ENCODE measurements around the gene CCL17. TPM values are rescaled to one million over a fixed set of nuclear protein-coding genes. Genes with fewer than 3 reads are reported as not detected.

The CCL17 gene
- total RNA-seq = not detected
- long read RNA-seq = 0 reads

DNA sequence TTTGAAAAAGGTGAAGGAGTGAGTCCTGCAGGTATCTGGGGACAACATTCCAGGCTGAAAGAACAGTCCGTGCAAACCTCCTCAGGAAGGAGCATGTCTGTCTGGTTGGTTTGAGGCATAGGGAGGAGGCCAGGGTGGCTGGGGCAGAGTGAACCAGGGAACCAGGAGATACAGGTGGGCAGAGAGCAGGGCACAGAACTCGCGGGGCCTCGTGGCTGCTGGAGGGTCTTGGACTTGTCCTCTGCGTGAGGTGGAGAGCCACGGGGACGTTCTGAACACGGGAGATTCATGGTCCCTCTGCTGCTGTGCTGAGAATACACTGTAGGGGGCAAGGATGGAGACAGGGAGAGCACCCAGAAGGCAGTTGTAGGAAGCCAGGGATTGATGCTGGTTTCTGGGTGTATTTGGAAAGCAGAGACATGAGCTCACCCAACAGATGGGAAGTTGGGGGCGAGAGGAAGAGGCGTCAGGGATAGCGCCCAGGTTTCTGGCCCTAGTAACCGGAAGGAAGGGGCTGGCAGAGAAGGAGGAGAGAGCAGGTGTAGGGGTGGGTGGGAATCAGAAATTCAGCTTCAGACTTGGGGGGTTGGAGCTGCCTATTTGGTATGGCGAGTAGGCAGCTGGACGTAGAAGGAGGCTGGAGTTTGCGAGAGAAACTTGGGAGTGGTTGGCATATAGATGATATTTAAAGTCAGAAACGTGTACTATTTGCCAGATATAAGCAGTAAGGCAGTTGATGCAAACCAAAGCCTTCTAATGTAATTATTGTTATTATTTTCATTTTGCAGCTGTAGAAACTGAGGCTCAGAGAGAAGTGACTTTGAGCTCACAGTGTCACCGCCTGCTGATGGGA, at the start of gene CCL17:
CCL17 (plus strand) TSS at position 803 of the 853 bp plus-strand sequence. CDS start 9,166 bp downstream, outside the sequence.
- Histone ChIP-seq H3K27me3 (ENCODE audit: low read depth) (no peaks in the 10 kb centered on the region), H3K27ac (replicated peaks) (no peak within 1 kb of the TSS), H3K4me1 (peaks cover 7% of the 10 kb centered on the region), H3K36me3 (no peaks in the 10 kb centered on the region), H3K9me3 (replicated peaks) (no peaks in the 10 kb centered on the region), H3K4me3 (no peak within 1 kb of the TSS)
- intact Hi-C loops (cut with micrococcal nuclease) = no loop called here
- TF ChIP-seq, protein P1, sequence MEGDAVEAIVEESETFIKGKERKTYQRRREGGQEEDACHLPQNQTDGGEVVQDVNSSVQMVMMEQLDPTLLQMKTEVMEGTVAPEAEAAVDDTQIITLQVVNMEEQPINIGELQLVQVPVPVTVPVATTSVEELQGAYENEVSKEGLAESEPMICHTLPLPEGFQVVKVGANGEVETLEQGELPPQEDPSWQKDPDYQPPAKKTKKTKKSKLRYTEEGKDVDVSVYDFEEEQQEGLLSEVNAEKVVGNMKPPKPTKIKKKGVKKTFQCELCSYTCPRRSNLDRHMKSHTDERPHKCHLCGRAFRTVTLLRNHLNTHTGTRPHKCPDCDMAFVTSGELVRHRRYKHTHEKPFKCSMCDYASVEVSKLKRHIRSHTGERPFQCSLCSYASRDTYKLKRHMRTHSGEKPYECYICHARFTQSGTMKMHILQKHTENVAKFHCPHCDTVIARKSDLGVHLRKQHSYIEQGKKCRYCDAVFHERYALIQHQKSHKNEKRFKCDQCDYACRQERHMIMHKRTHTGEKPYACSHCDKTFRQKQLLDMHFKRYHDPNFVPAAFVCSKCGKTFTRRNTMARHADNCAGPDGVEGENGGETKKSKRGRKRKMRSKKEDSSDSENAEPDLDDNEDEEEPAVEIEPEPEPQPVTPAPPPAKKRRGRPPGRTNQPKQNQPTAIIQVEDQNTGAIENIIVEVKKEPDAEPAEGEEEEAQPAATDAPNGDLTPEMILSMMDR (IDR thresholded peaks at IDR 0.05; ENCODE audit: borderline replicate concordance) = no peak
- DNase-seq = no peak

DNA sequence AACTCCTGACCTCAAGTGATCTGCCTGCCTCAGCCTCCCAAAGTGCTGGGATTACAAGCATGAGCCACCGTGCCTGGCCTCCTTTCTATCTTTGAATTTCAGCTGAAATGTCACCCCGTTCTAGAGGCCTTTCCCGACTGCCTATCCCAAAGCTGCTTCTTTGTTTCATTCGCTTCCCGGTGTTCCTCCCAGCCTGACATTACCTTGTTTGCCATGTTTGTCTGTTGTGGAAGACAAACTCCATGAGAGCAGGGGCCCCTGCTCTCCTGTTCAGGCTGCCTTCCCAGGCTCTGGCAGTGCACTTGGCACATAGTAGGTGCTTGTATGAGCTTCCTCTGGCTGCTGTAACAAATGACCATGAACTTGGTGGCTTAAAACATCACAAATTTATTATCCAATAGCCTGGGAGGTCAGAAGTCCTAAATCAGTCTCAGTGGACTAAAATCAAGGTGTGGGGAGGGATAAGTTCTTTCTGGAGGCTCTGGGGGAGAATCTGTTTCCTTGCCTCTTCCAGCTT, 48.6 kb upstream of the CCL17 start:
- intact Hi-C loops (cut with micrococcal nuclease) = no loop called here
- H3K9me3 ChIP-seq (replicated peaks) = no peaks in the 10 kb centered on the region
- H3K27me3 ChIP-seq (ENCODE audit: low read depth) = no peaks in the 10 kb centered on the region
- H3K36me3 ChIP-seq = no peaks in the 10 kb centered on the region
- TF ChIP-seq, protein P1 (IDR thresholded peaks at IDR 0.05; ENCODE audit: borderline replicate concordance) = no peak
- no peaks in the 10 kb centered on the region for H3K4me1 ChIP-seq
- H3K4me3 ChIP-seq = no peak overlapping the region
- DNase-seq = no peak
- no peak overlapping the region for H3K27ac ChIP-seq (replicated peaks)

DNA sequence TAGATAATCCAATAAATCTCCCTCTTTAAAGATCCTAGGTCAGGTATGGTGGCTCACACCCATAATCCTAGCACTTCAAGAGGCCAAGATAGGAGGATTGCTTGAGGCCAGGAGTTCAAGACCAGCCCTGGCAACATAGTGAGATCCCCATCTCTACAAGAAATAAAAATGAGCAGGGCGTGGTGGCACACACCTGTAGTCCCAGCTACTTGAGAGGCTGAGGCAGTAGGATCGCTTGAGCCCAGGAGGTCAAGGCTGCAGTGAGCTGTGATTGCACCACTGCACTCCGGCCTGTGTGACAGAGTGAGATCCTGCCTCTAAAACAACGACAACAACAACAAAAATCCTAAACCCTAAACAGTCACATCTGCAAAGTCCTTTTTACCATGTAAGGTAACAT, 48.0 kb upstream of the CCL17 start:
- H3K9me3 ChIP-seq (replicated peaks) = no peaks in the 10 kb centered on the region
- H3K4me3 ChIP-seq = no peak overlapping the region
- DNase-seq = no peak
- no peaks in the 10 kb centered on the region for H3K36me3 ChIP-seq
- H3K27me3 ChIP-seq (ENCODE audit: low read depth) = no peaks in the 10 kb centered on the region
- TF ChIP-seq, protein P1 (IDR thresholded peaks at IDR 0.05; ENCODE audit: borderline replicate concordance) = no peak
- H3K4me1 ChIP-seq = no peaks in the 10 kb centered on the region
- H3K27ac ChIP-seq (replicated peaks) = no peak overlapping the region
- intact Hi-C loops (cut with micrococcal nuclease) = no loop called here

DNA sequence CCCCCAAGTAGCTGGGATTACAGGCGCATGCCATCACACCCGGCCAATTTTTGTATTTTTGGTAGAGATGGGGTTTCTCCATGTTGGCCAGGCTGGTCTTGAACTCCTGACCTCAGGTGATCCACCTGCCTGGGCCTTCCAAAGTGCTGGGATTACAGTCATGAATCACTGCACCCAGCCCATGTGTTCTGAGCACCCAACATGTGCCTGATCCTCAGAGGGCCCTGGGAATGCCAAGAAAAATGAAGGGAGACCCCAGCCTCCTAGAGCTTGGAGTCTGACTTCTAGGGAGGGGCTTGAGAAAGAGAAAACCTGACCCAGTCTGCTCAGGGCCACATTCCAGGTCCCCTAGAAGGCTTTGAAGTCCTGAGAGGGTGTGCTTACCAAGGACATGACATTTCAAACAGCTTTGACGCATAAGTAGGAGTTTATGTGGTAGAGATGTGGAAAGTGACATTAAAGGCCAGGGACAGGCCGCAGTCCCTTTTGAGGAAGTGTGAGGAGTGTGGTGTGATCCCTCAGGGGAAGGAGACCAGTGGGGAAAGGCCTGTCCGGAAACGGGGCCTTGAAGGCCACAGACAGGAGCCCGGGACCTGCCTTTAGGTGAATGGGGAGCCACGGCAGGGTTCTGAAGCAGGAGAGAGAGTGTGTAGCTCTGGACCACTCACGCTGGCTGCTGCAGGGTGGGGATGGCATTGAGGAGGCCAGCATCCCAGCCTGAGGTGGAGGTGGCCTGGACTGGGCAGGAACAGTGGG, 47.1 kb upstream of the CCL17 start:
- TF ChIP-seq, protein P1 (IDR thresholded peaks at IDR 0.05; ENCODE audit: borderline replicate concordance) = no peak
- intact Hi-C loops (cut with micrococcal nuclease) = no loop called here
- Histone ChIP-seq H3K9me3 (replicated peaks) (no peaks in the 10 kb centered on the region), H3K36me3 (no peaks in the 10 kb centered on the region), H3K27ac (replicated peaks) (no peak overlapping the region), H3K4me1 (no peaks in the 10 kb centered on the region), H3K27me3 (ENCODE audit: low read depth) (no peaks in the 10 kb centered on the region), H3K4me3 (no peak overlapping the region)
- DNase-seq = no peak

DNA sequence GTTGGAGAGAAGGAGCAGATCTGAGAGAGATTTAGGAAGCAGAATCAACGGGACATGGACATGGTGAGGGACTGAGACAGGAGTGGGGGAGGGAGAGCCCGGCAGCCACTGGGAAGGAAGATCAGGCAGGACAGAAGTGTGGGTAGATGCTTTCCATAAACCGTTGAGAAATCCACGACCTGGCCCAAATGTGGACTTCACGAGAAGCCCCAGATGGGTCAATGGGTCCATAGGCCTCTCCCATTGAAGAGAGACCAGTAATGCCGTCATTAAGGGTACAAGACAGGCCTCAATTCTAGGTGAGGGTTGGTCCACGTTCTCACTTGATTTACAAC, 46.5 kb upstream of the CCL17 start:
- H3K9me3 ChIP-seq (replicated peaks) = no peaks in the 10 kb centered on the region
- TF ChIP-seq, protein P1 (IDR thresholded peaks at IDR 0.05; ENCODE audit: borderline replicate concordance) = no peak
- no peaks in the 10 kb centered on the region for H3K36me3 ChIP-seq
- H3K4me1 ChIP-seq = no peaks in the 10 kb centered on the region
- no peak overlapping the region for H3K4me3 ChIP-seq
- no peak overlapping the region for H3K27ac ChIP-seq (replicated peaks)
- no peak for DNase-seq
- intact Hi-C loops (cut with micrococcal nuclease) = no loop called here
- no peaks in the 10 kb centered on the region for H3K27me3 ChIP-seq (ENCODE audit: low read depth)

All from left ventricle myocardium inferior (tissue), 1 donor.